Stimulated activated CD4-positive, alpha-beta T cell treated with anti-CD3 and anti-CD28 coated beads, TNF-alpha, amount 100 ng/mL, for 4 hours (primary cell): ENCODE measurements around the gene MYL11.
A peak's percentile ranks its signal among the peaks of the same experiment; 100 is the strongest.
"Not testable (repeated sequence)": the region's sequence is repeated elsewhere in the genome, so short reads cannot be mapped to it uniquely, and the experiment has no call there.

Experiments
- DNase-seq, 3 experiments: peaks; one replicate each; pipeline ENCODE4 v3.0.0-alpha.2; 2020; ENCODE audit warnings: low read depth in 3 of 3

Gene MYL11

GRCh38 chr16:30374538-30374937 lies at the start of gene MYL11:
Gene MYL11, plus strand, starts transcription at chr16:30374802. Its CDS starts 56 bp downstream, at chr16:30374858.
- DNase-seq, result no peak

GRCh38 chr16:30334473-30334989 lies 40.1 kb upstream of the MYL11 start:
- peak; percentile 66 to 76 (median 69) for DNase-seq

- DNase-seq, result peak; percentile 71 to 74 (median 71)
Observed at GRCh38 chr16:30335028-30335597, 39.5 kb upstream of the MYL11 start.

GRCh38 chr16:30335598-30336474 lies 38.8 kb upstream of the MYL11 start:
- DNase-seq, result no peak

- not testable (repeated sequence) for DNase-seq
Observed at GRCh38 chr16:30337964-30338357, 36.6 kb upstream of the MYL11 start.

- DNase-seq, result not testable (repeated sequence)
Observed at GRCh38 chr16:30338715-30339114, 35.9 kb upstream of the MYL11 start.

- DNase-seq, result no peak
Observed at GRCh38 chr16:30340621-30341020, 34.0 kb upstream of the MYL11 start.

- not testable (repeated sequence) for DNase-seq
Observed at GRCh38 chr16:30341971-30342370, 32.6 kb upstream of the MYL11 start.

- DNase-seq, result no peak
Observed at GRCh38 chr16:30342751-30343490, 31.7 kb upstream of the MYL11 start.

- not testable (repeated sequence) for DNase-seq
Observed at GRCh38 chr16:30343491-30343820, 31.1 kb upstream of the MYL11 start.

GRCh38 chr16:30346286-30346685 lies 28.3 kb upstream of the MYL11 start:
- no peak for DNase-seq

- no peak for DNase-seq
Observed at GRCh38 chr16:30348113-30348512, 26.5 kb upstream of the MYL11 start.

- no peak for DNase-seq
Observed at GRCh38 chr16:30348929-30349328, 25.7 kb upstream of the MYL11 start.

GRCh38 chr16:30349675-30350074 lies 24.9 kb upstream of the MYL11 start:
- DNase-seq, result no peak

- no peak for DNase-seq
Observed at GRCh38 chr16:30350134-30350871, 24.3 kb upstream of the MYL11 start.

- no peak for DNase-seq
Observed at GRCh38 chr16:30351001-30351441, 23.6 kb upstream of the MYL11 start.

GRCh38 chr16:30351586-30352419 lies 22.8 kb upstream of the MYL11 start:
- no peak for DNase-seq

- DNase-seq, result no peak
Observed at GRCh38 chr16:30352488-30353401, 21.9 kb upstream of the MYL11 start.

- no peak for DNase-seq
Observed at GRCh38 chr16:30353438-30354129, 21.0 kb upstream of the MYL11 start.
